Measurements from ENCODE around the gene UROS. TPM values are rescaled to one million over a fixed set of nuclear protein-coding genes. Genes with fewer than 3 reads are reported as not detected.

The UROS gene
- total RNA-seq, 4 donors from 2014 or later: 34.7 to 57.8 (median 39.2) TPM

DNA sequence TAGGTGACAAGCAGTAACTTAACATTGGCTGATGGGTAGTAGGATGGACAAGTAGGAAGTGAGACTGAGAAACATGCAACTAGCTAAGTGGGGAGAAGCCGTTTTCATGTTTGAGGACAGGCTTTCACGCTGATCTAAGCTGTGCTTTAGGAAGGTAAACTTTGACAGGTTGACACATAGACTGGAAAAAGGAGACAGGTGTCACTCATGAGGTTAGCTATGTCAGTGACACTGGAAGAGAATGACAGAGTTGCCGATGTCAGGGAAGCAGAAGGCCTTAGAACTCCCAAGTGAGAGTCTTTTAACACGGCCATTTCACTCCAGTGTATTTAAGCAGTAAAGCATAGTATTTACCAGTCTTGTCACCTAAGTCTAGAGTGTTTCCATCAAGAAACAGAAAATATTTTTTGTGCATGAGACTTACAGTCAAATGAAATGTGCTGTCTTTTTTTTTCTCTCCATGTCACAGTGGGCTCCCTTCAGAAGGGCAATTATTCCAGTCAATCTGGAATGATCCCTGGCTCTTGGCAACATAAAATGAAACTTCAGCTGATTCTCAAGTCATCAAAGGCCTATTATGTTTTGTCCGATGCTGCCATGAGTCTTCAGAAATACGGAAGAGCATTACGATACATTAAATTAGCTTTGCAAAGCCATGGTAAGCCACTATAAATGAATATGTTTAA lies 82.9 kb downstream of the UROS start:
- Histone ChIP-seq H3K4me1 (no peaks in the 10 kb centered on the region), H3K36me3 (peaks cover 0 to 95% (median 0%) of the 10 kb centered on the region in 3 donors), H3K9me3 (no peaks in the 10 kb centered on the region), H3K27ac (no peak overlapping the region), H3K27me3 (no peaks in the 10 kb centered on the region), H3K4me3 (no peak overlapping the region)
- DNase-seq: no peak
- TF ChIP-seq POLR2A (IDR thresholded peaks at IDR 0.05): no peak
- TF ChIP-seq, protein P1, sequence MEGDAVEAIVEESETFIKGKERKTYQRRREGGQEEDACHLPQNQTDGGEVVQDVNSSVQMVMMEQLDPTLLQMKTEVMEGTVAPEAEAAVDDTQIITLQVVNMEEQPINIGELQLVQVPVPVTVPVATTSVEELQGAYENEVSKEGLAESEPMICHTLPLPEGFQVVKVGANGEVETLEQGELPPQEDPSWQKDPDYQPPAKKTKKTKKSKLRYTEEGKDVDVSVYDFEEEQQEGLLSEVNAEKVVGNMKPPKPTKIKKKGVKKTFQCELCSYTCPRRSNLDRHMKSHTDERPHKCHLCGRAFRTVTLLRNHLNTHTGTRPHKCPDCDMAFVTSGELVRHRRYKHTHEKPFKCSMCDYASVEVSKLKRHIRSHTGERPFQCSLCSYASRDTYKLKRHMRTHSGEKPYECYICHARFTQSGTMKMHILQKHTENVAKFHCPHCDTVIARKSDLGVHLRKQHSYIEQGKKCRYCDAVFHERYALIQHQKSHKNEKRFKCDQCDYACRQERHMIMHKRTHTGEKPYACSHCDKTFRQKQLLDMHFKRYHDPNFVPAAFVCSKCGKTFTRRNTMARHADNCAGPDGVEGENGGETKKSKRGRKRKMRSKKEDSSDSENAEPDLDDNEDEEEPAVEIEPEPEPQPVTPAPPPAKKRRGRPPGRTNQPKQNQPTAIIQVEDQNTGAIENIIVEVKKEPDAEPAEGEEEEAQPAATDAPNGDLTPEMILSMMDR (IDR thresholded peaks at IDR 0.05): no peak

Small RNA genes lying within 50 kb of the gene (small RNA-seq; reads per million reads assigned to genes)
- 0 reads per million in 2 donors for gene MIR4484
- 0 reads per million in 2 donors for gene RF00017

Other genes starting within 250 kb of the UROS start
- gene TEX36, start 140.1 kb downstream of the UROS start, total RNA-seq: not detected
- gene EDRF1, start 103.5 kb downstream of the UROS start, total RNA-seq: 10 to 100 TPM; 24.3 to 60.2 (median 36.5) TPM
- 1 to 10 TPM in 2 of 4 donors, not detected in 2; 1.2 to 2.5 TPM for gene MMP21, start 47.4 kb downstream of the UROS start, total RNA-seq
- gene BCCIP, start 288 bp upstream of the UROS start, total RNA-seq: 10 to 100 TPM; 17.4 to 28.1 (median 20.0) TPM
- gene DHX32, start 58.0 kb upstream of the UROS start, total RNA-seq: 10 to 100 TPM; 23.9 to 36.3 (median 28.0) TPM
- 1 to 10 TPM in 3 of 4 donors, not detected in 1; 1.4 to 7.9 (median 3.5) TPM for gene FANK1, start 73.3 kb upstream of the UROS start, total RNA-seq